Activated CD4-positive, alpha-beta T cell treated with anti-CD3 and anti-CD28 coated beads, Interleukin-10, Interleukin-2, amounts not matched to agents 100 ng/mL and 50 ng/mL, durations not matched to agents 16 hours and 8 hours (primary cell): ENCODE data around the gene COX10.
"Not testable (repeated sequence)": the region's sequence is repeated elsewhere in the genome, so short reads cannot be mapped to it uniquely, and the experiment has no call there.

ENCODE experiments used
- DNase-seq: peaks from one replicate; pipeline ENCODE4 v3.0.0-alpha.2; 2020

Gene COX10

DNA sequence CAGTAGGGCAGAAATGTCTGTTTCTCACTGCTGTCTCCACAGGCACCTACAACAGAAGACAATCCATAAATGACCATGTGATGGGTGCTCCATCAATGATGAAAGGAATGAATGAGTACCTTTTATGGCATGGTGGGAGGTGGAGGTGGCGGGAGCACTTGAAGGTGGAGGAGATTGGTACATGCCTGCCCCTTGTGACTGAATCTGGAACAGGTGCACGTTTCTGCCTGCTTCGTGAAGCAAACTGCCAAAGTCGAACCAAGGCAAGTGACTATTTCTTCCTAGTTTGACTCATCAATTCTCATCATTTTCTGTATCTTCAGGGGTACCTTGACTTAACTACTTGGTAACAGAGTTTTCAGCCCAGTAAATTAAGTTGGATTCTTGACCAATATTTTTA lies 141.9 kb downstream of the COX10 start:
- DNase-seq, result peak; percentile 41

GRCh38 chr17:14211801-14212200 lies 142.5 kb downstream of the COX10 start:
- DNase-seq, result no peak

GRCh38 chr17:14212401-14212800 lies 143.1 kb downstream of the COX10 start:
- no peak for DNase-seq

GRCh38 chr17:14214271-14214670 lies 145.0 kb downstream of the COX10 start:
- DNase-seq, result no peak

- DNase-seq, result no peak
Observed at GRCh38 chr17:14222611-14223010, 153.3 kb downstream of the COX10 start.

- DNase-seq, result no peak
Observed at GRCh38 chr17:14225254-14225980, 156.1 kb downstream of the COX10 start.

- no peak for DNase-seq
Observed at GRCh38 chr17:14227052-14227451, 157.7 kb downstream of the COX10 start.

DNA sequence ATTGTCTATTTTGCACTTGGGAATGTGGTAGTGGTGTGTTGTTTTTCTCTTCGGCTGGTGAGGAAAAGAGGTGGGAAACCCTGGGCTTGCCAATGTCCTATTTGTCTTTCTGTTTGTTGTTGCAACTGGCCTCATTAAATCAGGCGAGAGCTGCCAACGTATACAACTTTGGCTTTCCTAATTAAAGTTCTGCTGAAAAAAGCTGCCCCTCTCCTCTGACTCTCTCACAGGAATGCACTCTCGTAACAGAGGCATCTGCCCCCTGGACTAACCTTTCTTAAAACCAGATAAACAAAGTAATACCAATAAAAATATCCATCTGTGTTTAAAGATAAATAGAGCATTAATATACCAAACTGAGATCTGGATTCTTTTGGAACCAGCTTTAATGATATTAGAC lies 159.6 kb downstream of the COX10 start:
- no peak for DNase-seq

DNA sequence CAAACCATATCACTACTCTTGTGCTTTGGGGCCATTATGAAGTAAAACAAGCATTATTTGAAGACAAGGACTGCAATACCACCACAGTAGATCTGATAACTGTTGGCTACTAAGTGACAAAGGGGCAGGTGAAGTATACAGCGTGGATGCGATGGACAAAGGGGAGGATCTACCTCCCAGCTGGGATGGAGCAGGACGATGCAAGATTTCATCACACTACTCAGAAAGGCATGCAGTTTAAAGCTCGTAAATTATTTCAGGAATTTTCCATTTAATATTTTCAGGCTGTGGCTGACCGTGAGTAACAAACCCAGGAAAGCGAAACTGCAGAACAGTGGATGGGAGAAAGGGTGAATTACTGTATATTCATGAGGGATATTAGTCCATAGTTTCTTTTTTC lies 161.9 kb downstream of the COX10 start:
- not testable (repeated sequence) for DNase-seq

DNA sequence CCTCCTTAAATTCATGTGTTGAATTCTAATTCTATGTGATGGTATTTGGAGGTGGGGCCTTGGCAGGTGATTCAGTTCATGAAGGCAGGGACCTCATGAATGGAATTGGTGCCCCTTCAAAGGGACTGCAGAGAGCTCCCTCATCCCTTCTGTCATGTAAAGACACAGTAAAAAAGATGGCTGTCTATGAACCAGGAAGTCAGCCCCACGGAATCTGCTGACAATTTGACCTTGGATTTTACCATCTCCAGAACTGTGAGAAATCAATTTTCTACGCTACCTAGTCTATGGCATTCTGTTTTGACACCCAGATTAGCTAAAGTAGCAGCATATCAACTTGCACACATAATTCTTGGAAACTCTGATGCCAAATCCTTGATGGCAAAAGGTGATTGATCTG lies 165.7 kb downstream of the COX10 start:
- not testable (repeated sequence) for DNase-seq

DNA sequence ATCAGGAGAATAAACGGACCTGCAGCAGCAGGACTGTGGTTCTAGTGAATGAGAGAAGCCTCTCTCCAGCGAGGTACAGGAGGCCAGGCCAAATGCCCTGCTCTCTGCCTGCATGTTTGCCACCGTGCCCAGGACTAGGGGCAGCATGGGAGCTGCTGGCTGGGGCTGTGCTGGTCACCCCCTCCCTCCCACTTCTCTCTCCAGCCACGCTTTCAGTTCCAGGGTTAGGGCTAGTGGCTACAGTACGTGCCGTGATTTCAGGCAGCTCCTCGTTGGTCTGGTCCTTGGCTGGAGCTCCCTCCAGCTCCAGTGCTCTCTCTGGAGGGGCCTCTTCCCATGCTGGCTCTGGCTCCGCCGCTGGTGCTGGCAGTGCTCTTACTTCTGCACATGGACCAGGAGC lies 166.7 kb downstream of the COX10 start:
- not testable (repeated sequence) for DNase-seq

DNA sequence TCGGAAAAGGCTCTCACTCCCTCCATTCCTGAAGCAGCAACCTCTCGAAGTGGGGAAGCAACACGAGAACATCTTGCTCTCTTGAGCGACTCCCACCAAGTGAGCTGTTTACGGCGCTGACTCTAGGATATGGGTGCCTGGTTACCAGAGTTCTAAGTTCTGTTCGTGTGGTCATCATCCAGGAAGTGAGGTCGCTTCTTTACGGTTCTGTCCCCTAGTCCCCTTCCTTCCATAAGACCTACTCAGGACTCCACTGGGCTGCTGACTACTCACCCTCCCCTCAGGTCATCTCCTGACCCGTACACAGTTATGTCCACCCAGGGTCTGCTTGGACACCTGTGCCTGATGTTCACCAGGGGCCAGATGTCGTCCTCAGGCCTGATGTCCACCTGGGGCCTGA lies 167.5 kb downstream of the COX10 start, which contains the start of gene CDRT15:
CDRT15 (minus strand) TSS at position 101 of the 400 bp plus-strand sequence; CDS start at position 72, 29 bp downstream.
- not testable (repeated sequence) for DNase-seq

GRCh38 chr17:14239271-14239670 lies 170.0 kb downstream of the COX10 start:
- not testable (repeated sequence) for DNase-seq

DNA sequence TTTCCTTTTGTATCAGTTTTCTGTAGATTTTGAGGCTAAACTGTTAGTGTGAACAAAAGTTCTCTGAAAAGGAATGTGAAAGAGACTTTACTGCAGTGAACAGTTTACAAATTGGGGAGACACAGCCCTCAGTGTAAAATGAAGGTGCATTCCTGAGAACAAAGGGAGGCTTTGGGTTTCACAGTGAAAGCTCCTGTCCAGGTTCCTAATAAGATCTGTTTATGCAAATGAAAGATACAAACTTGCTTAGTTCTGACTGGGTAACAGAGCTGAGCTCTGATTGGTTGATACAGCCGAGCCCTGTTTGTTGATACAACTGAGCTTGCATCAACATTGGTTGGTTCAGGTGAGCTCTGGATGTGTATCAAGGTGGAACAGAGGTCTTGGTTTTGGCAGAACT lies 175.7 kb downstream of the COX10 start:
- DNase-seq, result no peak

DNA sequence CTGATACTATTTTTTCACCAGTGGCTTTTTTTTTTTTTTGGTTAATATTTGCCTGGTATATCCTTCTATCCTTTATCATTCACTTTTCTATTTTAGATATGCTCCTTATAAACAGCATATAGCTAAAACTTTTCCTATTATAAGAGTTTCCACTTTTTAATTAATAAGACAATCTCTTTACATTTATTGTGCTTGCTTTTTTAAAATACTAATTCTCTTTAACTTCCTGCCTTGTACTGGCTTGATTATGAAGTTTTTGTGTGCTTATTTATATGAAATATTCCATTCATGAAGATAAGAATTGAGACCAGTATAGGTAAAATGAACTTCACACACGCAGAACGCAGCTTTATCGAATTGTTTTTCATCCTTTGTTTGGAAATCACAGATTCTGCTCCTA lies 176.3 kb downstream of the COX10 start:
- DNase-seq, result no peak
